Measurements from ENCODE around the gene KCNK6. TPM values are rescaled to one million over a fixed set of nuclear protein-coding genes. Genes with fewer than 3 reads are reported as not detected.

The KCNK6 gene
- total and polyA plus RNA-seq, 2 experiments from 2014 or later = 9.0 to 14.6 TPM

GRCh38 chr19:38381138-38381537, 61.5 kb downstream of the KCNK6 start (continued):
- TF ChIP-seq ZNF462 (CRISPR knock-in tag; IDR thresholded peaks at IDR 0.05) = no peak
- TF ChIP-seq REST (IDR thresholded peaks at IDR 0.05; ENCODE audit: unreplicated experiment) = no peak
- TF ChIP-seq ZNF331 (CRISPR knock-in tag; IDR thresholded peaks at IDR 0.05; ENCODE audit: low read depth) = no peak
- no peak for TF ChIP-seq STAT1 (IDR thresholded peaks at IDR 0.05; ENCODE audit: unreplicated experiment)
- no peak for TF ChIP-seq NANOG (IDR thresholded peaks at IDR 0.05; ENCODE audit: borderline replicate concordance)
- no peak for TF ChIP-seq CTCF (conservative IDR thresholded peaks at IDR 0.05; ENCODE audit: low read depth in 2 of 2)
- no peak for TF ChIP-seq POLR2AphosphoS5 (IDR thresholded peaks at IDR 0.05; ENCODE audit: low read depth)
- TF ChIP-seq EZH2 (IDR thresholded peaks at IDR 0.05; ENCODE audit: low read depth, unreplicated experiment) = no peak
- TF ChIP-seq ZNF114 (CRISPR knock-in tag; IDR thresholded peaks at IDR 0.05) = no peak
- no peak for TF ChIP-seq EZH2phosphoT487 (IDR thresholded peaks at IDR 0.05; ENCODE audit: unreplicated experiment)
- no peak for TF ChIP-seq JUNB (IDR thresholded peaks at IDR 0.05; ENCODE audit: unreplicated experiment)

Small RNA genes within 50 kb of the gene (small RNA-seq; reads per million reads assigned to genes)
- not detected for gene RF00019 (ENCODE audit: low replicate concordance)

Other genes starting within 250 kb of the KCNK6 start
- 8.3 and 11.7 TPM in 2 replicates for gene DPF1, start 95.6 kb upstream of the KCNK6 start, total RNA-seq (2014; rRNA removed; shearing (Covaris generic))
- 7.9 and 8.3 TPM in 2 replicates for gene DPF1, start 95.6 kb upstream of the KCNK6 start, polyA plus RNA-seq (2016; fragmentation: Nextera tagmentation; extraction: Ambion mirVana)
- gene PPP1R14A, start 63.5 kb upstream of the KCNK6 start, total RNA-seq (2014; rRNA removed; shearing (Covaris generic)) = 9.4 and 14.5 TPM in 2 replicates
- 76.2 and 77.5 TPM in 2 replicates for gene PPP1R14A, start 63.5 kb upstream of the KCNK6 start, polyA plus RNA-seq (2016; fragmentation: Nextera tagmentation; extraction: Ambion mirVana)
- gene SPINT2, start 55.3 kb upstream of the KCNK6 start, total RNA-seq (2014; rRNA removed; shearing (Covaris generic)) = 382 and 468 TPM in 2 replicates
- 298 and 319 TPM in 2 replicates for gene SPINT2, start 55.3 kb upstream of the KCNK6 start, polyA plus RNA-seq (2016; fragmentation: Nextera tagmentation; extraction: Ambion mirVana)
- 26.7 and 58.9 TPM in 2 replicates for gene C19orf33, start 15.6 kb upstream of the KCNK6 start, total RNA-seq (2014; rRNA removed; shearing (Covaris generic))
- gene C19orf33, start 15.6 kb upstream of the KCNK6 start, polyA plus RNA-seq (2016; fragmentation: Nextera tagmentation; extraction: Ambion mirVana) = 72.2 and 95.5 TPM in 2 replicates
- gene YIF1B, start 3.9 kb upstream of the KCNK6 start, total RNA-seq (2014; rRNA removed; shearing (Covaris generic)) = 102 and 106 TPM in 2 replicates
- 82.8 and 88.0 TPM in 2 replicates for gene YIF1B, start 3.9 kb upstream of the KCNK6 start, polyA plus RNA-seq (2016; fragmentation: Nextera tagmentation; extraction: Ambion mirVana)
- gene CATSPERG, start 16.0 kb downstream of the KCNK6 start, total RNA-seq (2014; rRNA removed; shearing (Covaris generic)) = 1.4 and 4.2 TPM in 2 replicates
- gene CATSPERG, start 16.0 kb downstream of the KCNK6 start, polyA plus RNA-seq (2016; fragmentation: Nextera tagmentation; extraction: Ambion mirVana) = 1.4 and 1.9 TPM in 2 replicates
- gene PSMD8, start 54.7 kb downstream of the KCNK6 start, total RNA-seq (2014; rRNA removed; shearing (Covaris generic)) = 165 and 241 TPM in 2 replicates
- 129 and 138 TPM in 2 replicates for gene PSMD8, start 54.7 kb downstream of the KCNK6 start, polyA plus RNA-seq (2016; fragmentation: Nextera tagmentation; extraction: Ambion mirVana)
- 0.14 and 0.70 TPM in 2 replicates for gene GGN, start 68.2 kb downstream of the KCNK6 start, total RNA-seq (2014; rRNA removed; shearing (Covaris generic))
- 1.5 and 2.6 TPM in 2 replicates for gene GGN, start 68.2 kb downstream of the KCNK6 start, polyA plus RNA-seq (2016; fragmentation: Nextera tagmentation; extraction: Ambion mirVana)
- gene SPRED3, start 68.9 kb downstream of the KCNK6 start, total RNA-seq (2014; rRNA removed; shearing (Covaris generic)) = 3.9 TPM in 2 replicates
- 10.7 and 11.6 TPM in 2 replicates for gene SPRED3, start 68.9 kb downstream of the KCNK6 start, polyA plus RNA-seq (2016; fragmentation: Nextera tagmentation; extraction: Ambion mirVana)
- gene FAM98C, start 83.2 kb downstream of the KCNK6 start, total RNA-seq (2014; rRNA removed; shearing (Covaris generic)) = 4.3 and 5.7 TPM in 2 replicates
- 7.6 and 8.0 TPM in 2 replicates for gene FAM98C, start 83.2 kb downstream of the KCNK6 start, polyA plus RNA-seq (2016; fragmentation: Nextera tagmentation; extraction: Ambion mirVana)
- gene RASGRP4, start 106.4 kb downstream of the KCNK6 start, total RNA-seq (2014; rRNA removed; shearing (Covaris generic)) = 3.6 and 4.1 TPM in 2 replicates
- gene RASGRP4, start 106.4 kb downstream of the KCNK6 start, polyA plus RNA-seq (2016; fragmentation: Nextera tagmentation; extraction: Ambion mirVana) = 1.5 and 1.6 TPM in 2 replicates
- 17.3 and 26.7 TPM in 2 replicates for gene RYR1, start 113.8 kb downstream of the KCNK6 start, total RNA-seq (2014; rRNA removed; shearing (Covaris generic))
- gene RYR1, start 113.8 kb downstream of the KCNK6 start, polyA plus RNA-seq (2016; fragmentation: Nextera tagmentation; extraction: Ambion mirVana) = 4.0 and 4.7 TPM in 2 replicates

Data from GM23338 (cell line).